Peyer's patch (tissue), 4 donors: Measurements from ENCODE around the gene MYCBPAP.

ENCODE experiments used
- CTCF ChIP-seq, 6 experiments: fragments of 450-650 bp in 4 of 6; fragments of 200-600 bp in 2 of 6; sonication (generic) in 1 of 6; IDR thresholded peaks; one replicate each; pipeline ENCODE4 v1.5.1; 2017 to 2019; ENCODE audit warnings: antibody characterized with exemption in 6 of 6, mild to moderate bottlenecking in 3 of 6, moderate library complexity in 1 of 6
- POLR2A ChIP-seq, 2 donors: fragments of 450-650 bp; IDR thresholded peaks; one replicate each; pipeline ENCODE4 v1.5.1; 2017; ENCODE audit warnings: antibody characterized with exemption in 2 of 2, mild to moderate bottlenecking in 2 of 2, moderate library complexity in 2 of 2

GRCh38 chr17:50533720-50534148, 25.5 kb downstream of the MYCBPAP start:
- TF ChIP-seq POLR2A (IDR thresholded peaks at IDR 0.05) = no peak
- no peak for TF ChIP-seq CTCF (IDR thresholded peaks at IDR 0.05)
